ENCODE results near the gene CHCHD4.

Gene CHCHD4

GRCh38 chr3:14137004-14137403, 12.3 kb upstream of the CHCHD4 start:
- H3K4me3 ChIP-seq (ENCODE audit: low read depth, low read length), result no peak overlapping the region

DNA sequence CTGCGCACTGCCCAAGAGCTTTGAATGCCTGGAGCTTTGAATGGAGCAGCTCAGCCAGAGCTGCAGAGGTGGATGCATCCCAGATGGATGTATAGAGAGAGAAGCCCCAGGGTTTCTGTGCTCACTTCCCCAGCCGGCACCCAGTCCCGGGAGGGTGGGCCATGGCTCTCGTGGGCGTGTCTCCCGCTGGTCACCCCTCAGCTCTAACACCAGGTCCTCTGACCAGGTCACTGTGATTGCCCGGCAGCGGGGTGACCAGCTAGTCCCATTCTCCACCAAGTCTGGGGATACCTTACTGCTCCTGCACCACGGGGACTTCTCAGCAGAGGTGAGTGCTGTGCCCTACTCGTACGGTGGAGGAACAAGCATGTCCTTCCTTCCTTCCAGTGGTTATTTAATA, 10.9 kb upstream of the CHCHD4 start:
- no peak overlapping the region for H3K4me3 ChIP-seq (ENCODE audit: low read depth, low read length)

GRCh38 chr3:14134291-14134690, 9.6 kb upstream of the CHCHD4 start:
- H3K4me3 ChIP-seq (ENCODE audit: low read depth, low read length), result no peak overlapping the region

DNA sequence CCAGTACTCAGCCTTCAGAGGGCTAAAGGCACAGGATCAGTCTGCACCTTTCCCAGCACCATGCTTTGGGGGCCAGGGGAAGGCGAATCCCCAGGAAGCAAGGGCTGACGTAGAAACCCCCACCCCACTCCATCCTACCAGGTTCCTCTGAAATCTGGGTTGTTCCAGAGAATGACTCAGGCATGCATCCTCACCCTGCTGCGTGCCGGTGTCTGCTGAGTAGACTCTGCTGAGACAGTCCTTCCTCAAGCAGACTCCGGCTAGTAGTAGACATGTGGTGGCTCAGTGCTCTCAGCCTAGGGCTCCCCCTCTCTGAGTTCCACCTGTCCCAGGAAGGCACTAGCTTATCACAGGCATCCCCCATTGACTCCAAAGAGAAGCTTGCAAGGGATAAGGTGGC, 9.2 kb upstream of the CHCHD4 start:
- H3K4me3 ChIP-seq (ENCODE audit: low read depth, low read length), result no peak overlapping the region

GRCh38 chr3:14133188-14133800, 8.6 kb upstream of the CHCHD4 start:
- no peak overlapping the region for H3K4me3 ChIP-seq (ENCODE audit: low read depth, low read length)

- H3K4me3 ChIP-seq (ENCODE audit: low read depth, low read length), result no peak overlapping the region
These were observed 8.0 kb upstream of the CHCHD4 start for GRCh38 chr3:14132689-14133088.

- no peak overlapping the region for H3K4me3 ChIP-seq (ENCODE audit: low read depth, low read length)
These were observed 7.5 kb upstream of the CHCHD4 start for GRCh38 chr3:14132120-14132519.

- H3K4me3 ChIP-seq (ENCODE audit: low read depth, low read length), result no peak overlapping the region
These were observed 6.5 kb upstream of the CHCHD4 start for GRCh38 chr3:14131134-14131533.

DNA sequence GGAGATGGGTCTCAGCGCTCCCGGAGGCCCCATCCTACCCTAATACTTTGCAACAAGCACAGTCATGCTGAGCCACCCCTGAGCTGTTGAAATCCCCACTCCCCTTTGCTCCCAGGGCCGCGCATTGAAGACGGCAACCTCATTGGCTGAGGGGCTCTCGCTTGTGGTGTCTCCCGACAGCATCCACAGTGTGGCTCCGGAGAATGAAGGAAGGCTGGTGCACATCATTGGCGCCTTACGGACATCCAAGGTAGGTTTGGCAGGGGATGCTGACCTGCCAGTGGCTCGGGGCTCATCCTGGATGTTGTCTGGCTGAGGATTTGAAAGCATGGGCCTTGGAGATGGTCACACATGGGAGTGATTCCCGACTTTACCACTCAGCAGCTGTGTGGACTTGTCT, 6.0 kb upstream of the CHCHD4 start:
- no peak overlapping the region for H3K4me3 ChIP-seq (ENCODE audit: low read depth, low read length)

DNA sequence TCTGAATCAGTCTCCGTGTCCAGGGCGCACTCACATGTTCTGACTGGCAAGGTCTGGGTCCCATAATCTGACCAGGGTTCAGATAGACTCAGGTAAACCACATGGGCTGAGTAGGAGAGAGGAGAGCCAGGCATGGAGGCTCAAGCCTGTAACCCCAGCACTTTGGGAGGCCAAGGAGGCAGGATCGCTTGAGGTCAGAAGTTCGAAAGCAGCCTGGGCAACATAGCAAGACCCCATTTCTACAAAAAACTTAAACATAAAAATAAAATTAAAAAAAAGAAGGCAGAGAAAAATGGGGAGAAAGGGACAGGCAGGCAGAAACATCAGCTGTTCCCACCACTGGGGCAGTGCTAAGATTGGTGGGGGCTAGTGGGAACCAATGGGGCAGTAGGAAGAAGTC, 5.6 kb upstream of the CHCHD4 start:
- H3K4me3 ChIP-seq (ENCODE audit: low read depth, low read length), result no peak overlapping the region

GRCh38 chr3:14129296-14129695, 4.6 kb upstream of the CHCHD4 start:
- H3K4me3 ChIP-seq (ENCODE audit: low read depth, low read length), result no peak overlapping the region

GRCh38 chr3:14128724-14129123, 4.1 kb upstream of the CHCHD4 start:
- no peak overlapping the region for H3K4me3 ChIP-seq (ENCODE audit: low read depth, low read length)

- no peak overlapping the region for H3K4me3 ChIP-seq (ENCODE audit: low read depth, low read length)
These were observed 3.0 kb upstream of the CHCHD4 start for GRCh38 chr3:14127516-14128161.

DNA sequence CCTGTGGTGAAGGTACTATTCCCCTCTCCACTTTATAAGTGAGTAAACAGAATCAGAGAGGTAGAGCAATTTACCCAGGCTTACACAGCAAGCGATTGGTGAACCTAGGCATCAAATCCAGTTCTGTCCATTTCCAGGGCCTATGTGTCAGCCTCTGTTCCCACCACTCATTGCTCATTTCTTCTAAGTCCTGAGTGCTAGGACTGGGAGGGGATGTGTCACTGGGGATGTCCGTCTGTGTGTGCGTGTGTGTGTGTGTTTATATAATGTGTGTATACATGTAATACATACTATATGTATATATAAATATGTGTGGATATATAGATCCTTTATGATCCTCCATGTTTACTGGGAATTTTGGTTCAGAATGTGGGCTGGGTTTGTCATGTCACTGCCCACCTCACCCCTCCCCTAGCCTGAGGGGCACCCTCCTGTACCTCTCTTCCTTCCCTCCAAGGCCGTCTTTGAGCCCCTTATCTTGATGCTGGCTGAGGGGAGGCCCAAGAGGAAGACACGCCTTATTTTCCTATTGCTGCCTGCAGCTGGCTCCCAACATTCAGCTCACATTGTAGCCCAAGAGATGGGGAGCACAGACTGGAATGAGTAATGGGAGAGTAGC, 2.3 kb upstream of the CHCHD4 start:
- H3K4me3 ChIP-seq (ENCODE audit: low read depth, low read length), result no peak overlapping the region

- H3K4me3 ChIP-seq (ENCODE audit: low read depth, low read length), result peak overlapping the region; percentile 91
These were observed 1.6 kb upstream of the CHCHD4 start for GRCh38 chr3:14126017-14126886.

GRCh38 chr3:14125193-14126016, 735 bp upstream of the CHCHD4 start:
- peak overlapping the region; percentile 91 for H3K4me3 ChIP-seq (ENCODE audit: low read depth, low read length)

DNA sequence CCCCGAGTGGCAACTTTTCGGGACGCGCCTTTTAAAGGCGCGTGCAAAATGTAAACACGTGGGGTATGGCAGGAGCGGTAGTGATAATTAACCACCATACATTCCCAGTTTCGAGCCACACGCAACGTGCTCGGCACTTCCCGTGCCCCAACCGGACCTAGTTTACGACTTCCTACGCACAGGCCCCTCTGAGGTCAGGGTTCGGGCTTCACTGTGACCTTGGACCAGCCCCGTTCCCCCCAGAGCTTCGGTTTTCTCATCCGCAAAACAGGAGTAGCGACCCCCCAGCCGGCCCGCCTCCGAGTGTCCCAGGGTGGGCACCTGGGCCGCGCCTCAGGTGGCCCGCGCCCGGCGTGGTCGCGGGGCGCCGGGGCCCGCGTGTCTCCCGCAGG, 451 bp downstream of the CHCHD4 start:
- peak overlapping the region; percentile 91 for H3K4me3 ChIP-seq (ENCODE audit: low read depth, low read length)

DNA sequence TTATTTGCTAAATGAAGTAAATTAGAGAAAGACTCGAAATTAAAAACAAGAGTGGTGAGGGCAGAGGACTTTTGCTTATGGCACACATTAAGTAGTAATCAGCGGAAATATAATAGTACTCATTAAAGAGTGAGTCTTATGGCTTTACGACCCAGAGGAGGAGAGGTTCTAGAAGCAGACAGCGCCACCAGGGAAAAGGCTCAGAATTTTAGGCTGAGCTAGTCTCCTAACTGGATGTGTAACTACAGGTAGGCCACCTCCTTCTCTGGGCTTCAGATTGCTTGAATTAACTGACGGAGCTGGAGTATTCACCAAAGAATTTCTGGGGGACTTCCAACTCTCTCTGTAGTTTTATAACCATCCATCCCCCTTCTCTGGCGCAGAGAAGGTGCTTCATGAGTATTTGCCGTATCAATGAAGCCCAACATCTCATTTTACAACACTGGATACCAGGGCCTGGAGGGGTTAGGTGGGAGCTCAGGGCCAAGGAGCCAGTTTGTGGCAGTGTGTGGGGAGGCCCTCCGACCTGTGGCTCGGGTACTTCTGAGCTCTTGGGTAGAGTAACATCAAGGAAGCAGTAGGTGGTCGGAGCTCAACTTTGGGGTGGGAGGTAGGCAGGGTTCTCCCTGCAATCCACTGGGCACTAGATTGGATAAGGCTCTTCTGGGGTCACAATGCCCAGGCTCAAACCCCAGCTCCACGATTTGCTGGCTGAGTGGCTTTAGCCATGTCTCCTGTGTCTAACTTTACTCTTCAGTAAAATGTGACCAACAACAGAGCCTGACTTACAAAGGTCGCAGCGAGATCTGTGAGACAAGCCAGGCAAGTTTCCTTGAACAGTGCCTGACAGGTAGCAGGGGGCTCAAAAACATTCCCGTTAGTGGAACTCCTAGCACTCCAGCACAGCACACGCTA, 1.1 kb downstream of the CHCHD4 start:
- H3K4me3 ChIP-seq (ENCODE audit: low read depth, low read length), result peak overlapping the region; percentile 91

- H3K4me3 ChIP-seq (ENCODE audit: low read depth, low read length), result no peak overlapping the region
These were observed 2.4 kb downstream of the CHCHD4 start for GRCh38 chr3:14122301-14122700.

- H3K4me3 ChIP-seq (ENCODE audit: low read depth, low read length), result no peak overlapping the region
These were observed 2.8 kb downstream of the CHCHD4 start for GRCh38 chr3:14121859-14122258.

Data from iPS-11a (cell line).